ENCODE measurements around the gene AKR1D1. TPM values are rescaled to one million over a fixed set of nuclear protein-coding genes. Genes with fewer than 3 reads are reported as not detected.

Gene AKR1D1
- total and polyA plus RNA-seq, 10 of the 15 experiments (the other 5 are each of a cell fraction or from before 2014, with no cell fraction given), result 0.09 to 0.34 TPM; not detected in 8

DNA sequence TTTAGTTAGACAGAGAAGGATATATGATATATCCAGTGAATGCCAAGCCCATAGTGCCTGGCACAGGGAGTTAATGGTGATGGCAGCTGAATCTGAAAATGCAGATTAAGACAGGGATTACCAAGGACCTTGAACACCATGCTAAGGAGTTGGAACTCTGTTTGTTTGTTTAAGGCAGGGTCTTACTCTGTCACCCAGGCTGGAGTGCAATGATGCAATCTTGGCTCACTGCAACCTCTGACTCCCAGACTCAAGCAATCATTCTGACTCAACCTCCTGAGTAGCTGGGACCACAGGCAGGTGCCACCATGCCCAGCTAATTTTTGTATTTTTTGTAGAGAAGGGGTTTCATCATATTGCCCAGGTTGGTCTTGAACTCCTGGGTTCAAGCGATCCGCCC lies 1.6 kb downstream of the AKR1D1 start:
- POLR2A ChIA-PET, result no interaction called here
- no peak overlapping the region for H3K9ac ChIP-seq (ENCODE audit: control insufficient read depth, insufficient read depth, low read length)
- in situ Hi-C loops (cut with MboI), result no loop called here
- no peak for FAIRE-seq
- H3K79me2 ChIP-seq (ENCODE audit: control insufficient read depth, insufficient read depth, low read length), result no peaks in the 10 kb centered on the region
- no TSS peak for BruUV-seq (replicated peaks)
- no peak overlapping the region for H3K4me2 ChIP-seq (ENCODE audit: control insufficient read depth, insufficient read depth)
- no peaks in the 10 kb centered on the region for H3K4me1 ChIP-seq (ENCODE audit: control insufficient read depth, insufficient read depth, low read length)
- no peak for ATAC-seq
- no peak overlapping the region for H3K4me3 ChIP-seq
- intact Hi-C loops (cut with micrococcal nuclease; ENCODE audit: unreplicated experiment), result no loop called here
- no peak overlapping the region for H2AFZ ChIP-seq (ENCODE audit: control insufficient read depth, low read depth, low read length)
- CTCF ChIA-PET, result interaction anchor here (1.2 kb wide), 1 partner anchor 13 kb away, joined by 5 read pairs; no protein-coding TSS in a partner anchor
- TF ChIP-seq BHLHE40 (IDR thresholded peaks at IDR 0.05; ENCODE audit: borderline replicate concordance in 1 of 2, low read depth in 2 of 2, low read length in 1 of 2) (no peak), GATAD2B (conservative IDR thresholded peaks at IDR 0.05; ENCODE audit: low read depth) (no peak), NRF1 (conservative IDR thresholded peaks at IDR 0.05; ENCODE audit: low read depth, low read length) (no peak), EZH2 (IDR thresholded peaks at IDR 0.05; ENCODE audit: borderline replicate concordance, control insufficient read depth, low read depth, low read length) (no peak), CHD4 (IDR thresholded peaks at IDR 0.05) (no peak), MXI1 (IDR thresholded peaks at IDR 0.05; ENCODE audit: low read depth, low read length) (no peak), RFX5 (IDR thresholded peaks at IDR 0.05; ENCODE audit: low read depth, low read length) (no peak), RAD21 (IDR thresholded peaks at IDR 0.05; ENCODE audit: insufficient read depth, low read depth, low read length) (no peak), ZBTB40 (IDR thresholded peaks at IDR 0.05; ENCODE audit: borderline replicate concordance) (no peak), IRF4 (IDR thresholded peaks at IDR 0.05; ENCODE audit: low read depth, low read length) (no peak), KAT2A (conservative IDR thresholded peaks at IDR 0.05; ENCODE audit: control insufficient read depth, low read depth, low read length) (no peak), IKZF2 (IDR thresholded peaks at IDR 0.05) (no peak)
- TF ChIP-seq, protein P1, sequence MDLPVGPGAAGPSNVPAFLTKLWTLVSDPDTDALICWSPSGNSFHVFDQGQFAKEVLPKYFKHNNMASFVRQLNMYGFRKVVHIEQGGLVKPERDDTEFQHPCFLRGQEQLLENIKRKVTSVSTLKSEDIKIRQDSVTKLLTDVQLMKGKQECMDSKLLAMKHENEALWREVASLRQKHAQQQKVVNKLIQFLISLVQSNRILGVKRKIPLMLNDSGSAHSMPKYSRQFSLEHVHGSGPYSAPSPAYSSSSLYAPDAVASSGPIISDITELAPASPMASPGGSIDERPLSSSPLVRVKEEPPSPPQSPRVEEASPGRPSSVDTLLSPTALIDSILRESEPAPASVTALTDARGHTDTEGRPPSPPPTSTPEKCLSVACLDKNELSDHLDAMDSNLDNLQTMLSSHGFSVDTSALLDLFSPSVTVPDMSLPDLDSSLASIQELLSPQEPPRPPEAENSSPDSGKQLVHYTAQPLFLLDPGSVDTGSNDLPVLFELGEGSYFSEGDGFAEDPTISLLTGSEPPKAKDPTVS (IDR thresholded peaks at IDR 0.05; ENCODE audit: low read depth, low read length), result no peak
- H3K27ac ChIP-seq (ENCODE audit: control insufficient read depth, insufficient read depth), result no peak overlapping the region
- H3K36me3 ChIP-seq (ENCODE audit: control insufficient read depth in 2 of 2, insufficient read depth in 2 of 2, low read length in 1 of 2), result no peaks in the 10 kb centered on the region
- SMC1A ChIA-PET (ENCODE audit: uncharacterized antibody, unreplicated experiment), result interaction anchor here (2.2 kb wide), 1 partner anchor 15 kb away, joined by 4 read pairs; no protein-coding TSS in a partner anchor
- RAD21 ChIA-PET (ENCODE audit: unreplicated experiment), result no interaction called here
- no peaks in the 10 kb centered on the region for H3K27me3 ChIP-seq (replicated peaks in 1 of 2; ENCODE audit: control insufficient read depth in 2 of 2, insufficient read depth in 2 of 2, low read length in 1 of 2)
- H3K9me3 ChIP-seq (replicated peaks; ENCODE audit: control insufficient read depth, insufficient read depth, low read length), result peaks cover 6% of the 10 kb centered on the region; the same call in 2 of the 3 replicates
- DNase-seq (ENCODE audit: low read depth, low spot score), result no peak
- 100% methylated on average over 2 of the region's 2 CpGs for WGBS (ENCODE audit: insufficient coverage, insufficient replicate concordance, low lambda C conversion rate, missing lambda C conversion rate)
- H4K20me1 ChIP-seq (ENCODE audit: control insufficient read depth, insufficient read depth), result no peaks in the 10 kb centered on the region

All from GM12878 (cell line).